ENCODE results near the gene ARID2.

DNA sequence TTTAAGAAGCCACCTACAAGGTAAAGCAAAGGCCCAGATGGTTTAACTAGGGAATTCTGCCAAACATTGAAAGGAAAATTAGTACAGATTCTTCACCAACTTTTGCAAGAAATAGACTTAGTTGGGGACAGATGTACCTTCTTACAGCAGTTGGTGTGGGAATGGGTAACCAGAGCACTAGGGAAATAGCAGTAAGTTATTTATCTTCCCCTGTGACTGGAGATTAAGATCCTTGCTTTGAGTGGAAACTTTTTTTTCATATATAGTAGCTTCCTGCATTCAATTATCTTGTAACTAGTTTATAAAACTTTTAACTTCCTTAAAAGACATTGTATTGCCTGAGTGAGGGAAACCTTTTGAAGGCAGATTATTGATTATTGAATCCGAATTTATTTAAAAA, 44.2 kb downstream of the ARID2 start:
- no peak for TF ChIP-seq EZH2 (IDR thresholded peaks at IDR 0.05; ENCODE audit: insufficient read depth, poor library complexity, severe bottlenecking)
- no peak for TF ChIP-seq EZH2phosphoT487 (IDR thresholded peaks at IDR 0.05; ENCODE audit: insufficient read depth, low read depth)

Data from GM23248 (cell line).